ENCODE data around the gene EXOC2. TPM values are rescaled to one million over a fixed set of nuclear protein-coding genes. Genes with fewer than 3 reads are reported as not detected.

Gene EXOC2
- total RNA-seq, 1 donor = 19.8 TPM

DNA sequence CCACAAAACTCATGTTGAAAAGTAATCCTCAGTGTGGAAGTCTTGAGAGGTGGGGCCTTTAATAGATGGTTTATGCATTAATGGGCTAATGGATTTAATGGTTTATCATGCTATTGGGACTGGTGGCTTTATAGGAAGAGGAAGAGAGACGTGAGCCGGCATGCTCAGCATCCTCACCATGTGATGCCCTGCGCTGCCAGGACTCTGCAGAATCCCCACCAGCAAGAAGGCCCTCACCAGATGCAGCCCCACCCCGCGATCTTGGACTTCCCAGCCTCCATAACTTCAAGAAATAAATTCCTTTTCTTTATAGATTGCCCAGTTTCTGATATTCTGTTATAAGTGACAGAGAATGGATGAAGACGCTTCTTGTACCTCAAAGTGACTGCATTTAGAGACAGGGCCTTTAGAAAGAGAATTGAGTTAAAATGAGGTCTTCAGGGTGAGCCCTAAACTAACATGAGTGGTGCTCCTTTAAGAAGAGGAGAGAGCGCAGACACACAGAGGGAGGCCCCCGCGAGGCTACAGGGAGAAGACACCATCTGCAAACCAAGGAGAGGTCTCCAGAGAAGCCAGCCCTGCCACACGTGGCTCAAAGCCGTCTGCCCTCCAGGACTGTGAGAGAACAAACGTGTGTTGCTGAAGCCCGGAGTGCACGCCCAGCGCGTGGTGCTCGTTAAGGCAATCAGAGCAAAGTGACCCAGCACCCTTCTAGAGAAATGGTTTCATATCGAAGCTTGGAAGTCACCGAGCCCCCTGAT lies 244.5 kb downstream of the EXOC2 start:
- Histone ChIP-seq H3K9me3 (ENCODE audit: low read depth, low read length) (no peaks in the 10 kb centered on the region), H3K4me3 (ENCODE audit: low read length) (no peak overlapping the region), H3K4me1 (ENCODE audit: insufficient read depth, low read length) (peaks cover 36% of the 10 kb centered on the region), H3K27me3 (ENCODE audit: insufficient read depth, low read length) (no peaks in the 10 kb centered on the region)

- Histone ChIP-seq H3K4me1 (ENCODE audit: insufficient read depth, low read length) (peaks cover 36% of the 10 kb centered on the region), H3K4me3 (ENCODE audit: low read length) (no peak overlapping the region)
Observed at GRCh38 chr6:447381-448165, 245.4 kb downstream of the EXOC2 start.

DNA sequence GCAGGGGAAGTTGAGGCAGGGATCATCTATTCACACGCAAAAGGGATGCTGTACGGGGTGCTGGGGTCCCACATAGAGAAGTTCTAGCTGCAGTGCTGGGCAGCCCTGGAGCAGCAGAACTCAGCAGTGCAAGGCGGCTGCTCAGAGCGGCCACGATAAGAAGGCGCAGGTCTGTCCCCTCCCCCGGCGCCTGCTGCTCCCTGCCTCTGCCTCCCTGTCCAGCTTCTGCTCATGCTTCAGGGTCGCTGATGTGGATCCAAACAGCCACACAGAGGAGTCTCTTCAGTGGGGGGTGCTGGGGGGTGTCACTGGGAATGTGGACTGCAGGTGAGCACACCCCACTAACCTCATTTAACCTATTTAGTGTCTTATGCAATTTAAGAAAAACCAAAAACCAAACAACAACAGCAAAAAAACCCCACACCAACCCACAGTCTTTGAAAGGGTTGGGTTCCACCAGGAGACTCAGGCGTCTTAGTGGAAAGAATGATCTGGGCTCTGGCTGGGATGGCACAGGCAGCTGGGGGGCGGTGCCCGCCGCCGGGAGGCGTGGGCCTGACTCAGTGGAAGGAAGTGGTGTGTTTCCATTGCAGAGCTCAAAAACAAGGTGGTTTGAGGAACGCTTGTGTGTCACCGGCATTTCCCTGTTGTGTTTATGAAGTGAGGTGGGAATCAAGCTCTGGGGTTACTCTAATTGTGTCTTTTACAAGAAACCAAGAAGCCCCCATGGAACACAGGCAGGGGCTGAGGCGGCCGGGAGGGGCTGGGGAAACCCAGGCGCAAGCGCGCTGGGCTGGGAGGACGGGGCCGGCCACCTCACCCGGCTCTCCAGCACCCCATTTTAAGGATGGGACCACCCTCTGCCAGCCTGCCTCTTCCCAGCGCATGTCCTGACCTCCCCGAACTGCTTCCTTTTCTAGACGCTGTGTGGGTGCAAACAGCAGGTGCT lies 246.2 kb downstream of the EXOC2 start:
- Histone ChIP-seq H3K27me3 (ENCODE audit: insufficient read depth, low read length) (no peaks in the 10 kb centered on the region), H3K9me3 (ENCODE audit: low read depth, low read length) (no peaks in the 10 kb centered on the region), H3K4me1 (ENCODE audit: insufficient read depth, low read length) (peaks cover 36% of the 10 kb centered on the region), H3K4me3 (ENCODE audit: low read length) (no peak overlapping the region)

More at GRCh38 chr6:447381-448165, 245.4 kb downstream of the EXOC2 start:
- Histone ChIP-seq H3K9me3 (ENCODE audit: low read depth, low read length) (no peaks in the 10 kb centered on the region), H3K27me3 (ENCODE audit: insufficient read depth, low read length) (no peaks in the 10 kb centered on the region)

DNA sequence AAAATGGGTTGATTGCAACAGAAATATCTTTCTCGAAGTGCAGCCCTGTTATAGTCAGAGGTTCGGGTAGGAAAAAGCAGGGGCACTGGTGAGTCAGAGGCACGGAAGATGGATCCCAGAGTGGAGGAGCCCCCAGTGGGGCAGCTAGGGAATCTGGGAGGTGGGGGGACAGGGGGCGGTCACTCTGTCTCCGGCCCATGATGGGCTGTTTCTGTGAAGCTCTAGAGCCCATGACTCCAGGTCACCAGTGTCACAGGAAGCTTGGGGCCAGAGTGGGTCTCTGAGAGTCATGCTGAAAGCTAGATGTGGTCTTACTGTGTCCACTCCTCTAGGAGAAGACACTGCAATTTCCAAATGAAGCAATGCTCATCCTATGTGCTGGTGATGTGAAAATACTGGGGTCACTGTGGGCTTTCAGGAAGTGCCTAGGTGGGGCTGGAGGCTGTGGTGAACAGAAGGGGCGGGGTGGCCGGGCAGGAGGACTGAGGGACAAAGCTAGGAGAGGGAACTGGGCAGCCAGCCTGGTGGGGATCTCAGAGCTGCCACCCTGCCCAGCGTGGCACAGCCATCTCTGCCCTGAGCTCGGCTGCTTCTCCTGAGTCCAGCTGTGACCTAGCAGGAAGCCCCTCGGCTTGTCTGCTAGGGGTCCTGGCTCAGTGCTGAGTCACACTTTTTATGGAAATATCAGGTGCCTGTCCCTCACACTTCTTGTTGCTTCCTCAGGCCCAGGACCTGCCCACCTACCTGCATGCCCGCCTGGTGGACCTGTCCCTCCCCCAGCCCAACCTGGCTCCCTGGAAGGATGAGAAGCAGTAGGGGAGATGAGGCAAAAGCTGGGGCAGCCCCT lies 247.1 kb downstream of the EXOC2 start:
- Histone ChIP-seq H3K4me1 (ENCODE audit: insufficient read depth, low read length) (peaks cover 36% of the 10 kb centered on the region), H3K4me3 (ENCODE audit: low read length) (no peak overlapping the region), H3K27me3 (ENCODE audit: insufficient read depth, low read length) (no peaks in the 10 kb centered on the region), H3K9me3 (ENCODE audit: low read depth, low read length) (no peaks in the 10 kb centered on the region)

DNA sequence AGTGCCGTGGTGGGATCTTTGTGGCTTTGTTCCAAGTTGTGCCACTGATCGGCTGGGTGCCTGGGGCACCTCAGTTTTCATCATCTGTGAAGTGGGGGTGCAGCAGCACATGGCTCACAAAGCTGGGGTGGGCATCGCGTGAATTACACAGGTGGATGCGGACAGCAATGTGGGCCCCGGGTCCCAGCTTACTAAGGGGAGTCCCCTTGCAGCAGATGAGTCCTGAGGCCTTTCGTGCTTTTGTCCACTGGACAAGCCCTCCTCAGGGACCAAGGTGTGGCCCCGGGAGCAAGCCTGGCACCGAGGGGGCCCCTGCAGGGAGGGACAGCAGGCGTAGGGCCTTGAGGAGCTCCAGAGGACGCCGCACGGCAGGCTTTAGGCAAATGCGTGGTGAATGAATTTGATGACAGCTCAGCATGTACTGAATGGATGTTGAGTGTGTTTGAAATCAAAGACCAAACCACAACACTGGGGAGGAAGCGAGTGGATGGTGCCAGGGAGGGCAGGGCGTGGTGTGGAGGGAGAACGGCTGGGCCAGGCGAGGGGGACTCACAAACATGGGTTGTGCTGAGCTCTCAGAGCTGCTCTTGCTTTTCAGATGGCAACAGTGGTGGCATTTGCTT lies 248.2 kb downstream of the EXOC2 start:
- Histone ChIP-seq H3K9me3 (ENCODE audit: low read depth, low read length) (no peaks in the 10 kb centered on the region), H3K4me1 (ENCODE audit: insufficient read depth, low read length) (peaks cover 36% of the 10 kb centered on the region), H3K4me3 (ENCODE audit: low read length) (no peak overlapping the region), H3K27me3 (ENCODE audit: insufficient read depth, low read length) (no peaks in the 10 kb centered on the region)

DNA sequence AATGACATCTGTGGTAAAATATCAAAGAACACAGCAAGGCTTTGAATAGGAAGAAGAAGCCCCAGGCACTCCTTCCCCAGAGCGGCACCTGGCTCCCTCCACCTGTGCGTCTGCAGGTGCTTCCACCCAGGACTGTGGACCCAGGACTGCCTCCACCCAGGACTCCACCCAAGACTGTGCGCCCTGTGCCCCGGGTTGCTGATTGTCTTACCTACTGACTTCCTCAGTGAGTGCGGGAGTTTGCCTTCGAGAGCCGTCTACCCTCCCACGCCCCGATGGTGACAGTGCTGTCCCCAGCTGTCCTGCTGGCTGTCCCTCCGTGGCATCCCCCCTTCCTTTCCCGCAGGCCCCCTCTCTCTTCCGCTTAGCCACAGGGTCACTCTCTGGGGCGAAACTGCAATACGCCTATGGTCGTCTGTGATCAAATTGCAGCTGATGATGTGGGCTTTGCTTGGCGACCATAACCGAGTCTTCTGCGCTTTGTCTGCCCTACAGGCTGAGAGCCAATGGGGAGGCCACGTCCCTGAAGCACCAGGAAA lies 249.2 kb downstream of the EXOC2 start:
- Histone ChIP-seq H3K4me1 (ENCODE audit: insufficient read depth, low read length) (peaks cover 36% of the 10 kb centered on the region), H3K4me3 (ENCODE audit: low read length) (no peak overlapping the region), H3K27me3 (ENCODE audit: insufficient read depth, low read length) (no peaks in the 10 kb centered on the region), H3K9me3 (ENCODE audit: low read depth, low read length) (no peaks in the 10 kb centered on the region)

DNA sequence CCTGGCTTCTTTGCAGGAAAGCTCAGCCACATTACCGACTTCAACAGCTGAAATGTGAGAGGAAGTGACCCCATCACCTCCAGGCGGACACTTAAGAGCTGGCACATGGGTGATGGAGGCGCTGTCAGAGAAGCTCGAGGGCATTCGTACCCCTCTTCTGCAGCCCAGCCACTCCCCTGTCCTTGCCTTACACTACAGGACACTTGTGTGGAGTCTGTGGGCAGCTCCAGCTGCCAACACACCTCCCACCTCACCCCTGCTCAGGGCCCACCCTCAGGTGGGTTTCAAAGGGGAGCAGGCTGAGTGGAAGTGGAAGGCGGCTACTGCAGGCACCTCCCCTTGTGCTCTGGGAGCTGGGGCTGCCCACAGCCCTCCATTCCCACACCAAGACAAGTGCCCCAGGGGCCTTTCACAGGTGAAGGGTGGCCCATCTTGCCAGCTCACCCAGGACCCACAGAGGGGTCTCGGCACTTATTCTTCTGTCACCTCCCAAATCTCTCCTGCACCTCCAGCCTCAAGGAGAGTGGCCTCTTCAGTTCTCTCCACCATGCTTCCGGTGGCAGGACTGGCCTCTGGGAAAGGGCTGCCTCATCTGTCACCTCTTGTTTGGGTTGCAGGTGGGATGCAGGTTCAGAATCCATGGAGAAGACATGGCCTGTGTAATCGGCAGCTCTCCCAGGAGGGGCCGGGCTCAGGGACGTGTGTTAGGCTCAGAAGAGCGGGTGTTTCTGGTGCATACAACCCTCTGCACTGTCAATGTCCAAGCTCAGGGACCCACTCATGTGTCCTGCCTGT lies 251.6 kb downstream of the EXOC2 start:
- peaks cover 18% of the 10 kb centered on the region for H3K4me1 ChIP-seq (ENCODE audit: insufficient read depth, low read length)
- H3K27me3 ChIP-seq (ENCODE audit: insufficient read depth, low read length) = no peaks in the 10 kb centered on the region
- no peak overlapping the region for H3K4me3 ChIP-seq (ENCODE audit: low read length)
- H3K9me3 ChIP-seq (ENCODE audit: low read depth, low read length) = no peaks in the 10 kb centered on the region

GRCh38 chr6:439641-440167 lies 253.2 kb downstream of the EXOC2 start:
- H3K4me1 ChIP-seq (ENCODE audit: insufficient read depth, low read length) = peaks cover 10% of the 10 kb centered on the region

GRCh38 chr6:438634-439170 lies 254.2 kb downstream of the EXOC2 start:
- no peak overlapping the region for H3K4me3 ChIP-seq (ENCODE audit: low read length)
- no peaks in the 10 kb centered on the region for H3K9me3 ChIP-seq (ENCODE audit: low read depth, low read length)
- peaks cover 13% of the 10 kb centered on the region for H3K4me1 ChIP-seq (ENCODE audit: insufficient read depth, low read length)
- H3K27me3 ChIP-seq (ENCODE audit: insufficient read depth, low read length) = no peaks in the 10 kb centered on the region

More at GRCh38 chr6:439641-440167, 253.2 kb downstream of the EXOC2 start:
- no peak overlapping the region for H3K4me3 ChIP-seq (ENCODE audit: low read length)
- H3K27me3 ChIP-seq (ENCODE audit: insufficient read depth, low read length) = no peaks in the 10 kb centered on the region
- H3K9me3 ChIP-seq (ENCODE audit: low read depth, low read length) = no peaks in the 10 kb centered on the region

GRCh38 chr6:437037-437392 lies 255.9 kb downstream of the EXOC2 start:
- no peak overlapping the region for H3K4me3 ChIP-seq (ENCODE audit: low read length)
- peaks cover 15% of the 10 kb centered on the region for H3K4me1 ChIP-seq (ENCODE audit: insufficient read depth, low read length)
- H3K27me3 ChIP-seq (ENCODE audit: insufficient read depth, low read length) = no peaks in the 10 kb centered on the region
- H3K9me3 ChIP-seq (ENCODE audit: low read depth, low read length) = no peaks in the 10 kb centered on the region

- no peaks in the 10 kb centered on the region for H3K9me3 ChIP-seq (ENCODE audit: low read depth, low read length)
- H3K4me3 ChIP-seq (ENCODE audit: low read length) = no peak overlapping the region
- no peaks in the 10 kb centered on the region for H3K27me3 ChIP-seq (ENCODE audit: insufficient read depth, low read length)
- H3K4me1 ChIP-seq (ENCODE audit: insufficient read depth, low read length) = peaks cover 20% of the 10 kb centered on the region
Observed at GRCh38 chr6:436308-437036, 256.5 kb downstream of the EXOC2 start.
